Neural crest cell (in vitro differentiated cells): ENCODE results near the gene SLC66A1. TPM values are rescaled to one million over a fixed set of nuclear protein-coding genes. Genes with fewer than 3 reads are reported as not detected.

ENCODE experiments used
- DNase-seq: peaks from one replicate; pipeline ENCODE4 v3.0.0; 2021; ENCODE audit warnings: low read depth, mixed read lengths, low spot score
- H3K27ac Mint-ChIP-seq: one replicate; pipeline ENCODE4 v1.8.0; 2021; ENCODE audit warnings: mild to moderate bottlenecking, mixed read lengths; ENCODE audit not compliant: unreplicated experiment
- H3K27me3 Mint-ChIP-seq: 2 replicates; pipeline ENCODE4 v1.8.0; 2021; ENCODE audit warnings: low read depth, mild to moderate bottlenecking, mixed read lengths
- H3K36me3 Mint-ChIP-seq: 2 replicates; pipeline ENCODE4 v1.8.0; 2021; ENCODE audit warnings: low read depth, mild to moderate bottlenecking, mixed read lengths
- H3K4me1 Mint-ChIP-seq: 2 replicates; pipeline ENCODE4 v1.8.0; 2021; ENCODE audit warnings: mixed read lengths
- H3K4me3 Mint-ChIP-seq: one replicate; pipeline ENCODE4 v1.8.0; 2021; ENCODE audit warnings: mild to moderate bottlenecking, mixed read lengths
- H3K9me3 Mint-ChIP-seq: 2 replicates; pipeline ENCODE4 v1.8.0; 2021; ENCODE audit warnings: mixed read lengths
- CTCF ChIP-seq: fragments of 200-600 bp; sonication (generic); conservative IDR thresholded peaks from 2 replicates; pipeline ENCODE4 v1.5.0; 2021; ENCODE audit warnings: antibody characterized with exemption, mild to moderate bottlenecking
- total RNA-seq: library from RNA; stranded (reverse); gene quantifications from 2 replicates; pipeline ENCODE4 v1.2.1, GENCODE V29; 2021

Gene SLC66A1
- total RNA-seq, 1 donor from 2014 or later: 27.4 TPM

DNA sequence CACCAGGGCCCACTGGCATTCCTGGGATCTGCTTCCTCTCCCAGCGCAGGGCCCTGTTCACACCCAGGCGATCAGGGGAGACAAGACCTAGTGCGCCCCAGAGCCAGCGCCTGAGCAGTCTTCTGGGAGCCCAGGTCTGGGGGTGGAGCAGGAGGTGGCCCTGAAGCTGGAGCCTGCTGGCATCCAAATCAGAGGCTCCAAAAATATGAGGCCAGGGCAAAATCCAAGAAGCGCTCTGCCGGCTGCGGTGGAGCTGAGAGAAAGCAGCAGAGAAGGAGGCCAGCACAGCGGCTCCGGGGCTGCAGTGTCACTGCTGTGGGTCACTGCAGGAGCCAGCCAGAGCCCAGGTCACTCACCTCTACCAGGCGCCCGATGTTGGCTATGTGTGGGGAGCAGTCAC, 32.7 kb downstream of the SLC66A1 start:
- Mint-ChIP-seq H3K27me3 (no peaks in the 10 kb centered on the region), H3K4me1 (peaks cover 10% of the 10 kb centered on the region), H3K36me3 (peaks cover 3% of the 10 kb centered on the region), H3K27ac (no peak overlapping the region), H3K9me3 (no peaks in the 10 kb centered on the region), H3K4me3 (no peak overlapping the region)
- TF ChIP-seq CTCF: no peak
- no peak for DNase-seq

DNA sequence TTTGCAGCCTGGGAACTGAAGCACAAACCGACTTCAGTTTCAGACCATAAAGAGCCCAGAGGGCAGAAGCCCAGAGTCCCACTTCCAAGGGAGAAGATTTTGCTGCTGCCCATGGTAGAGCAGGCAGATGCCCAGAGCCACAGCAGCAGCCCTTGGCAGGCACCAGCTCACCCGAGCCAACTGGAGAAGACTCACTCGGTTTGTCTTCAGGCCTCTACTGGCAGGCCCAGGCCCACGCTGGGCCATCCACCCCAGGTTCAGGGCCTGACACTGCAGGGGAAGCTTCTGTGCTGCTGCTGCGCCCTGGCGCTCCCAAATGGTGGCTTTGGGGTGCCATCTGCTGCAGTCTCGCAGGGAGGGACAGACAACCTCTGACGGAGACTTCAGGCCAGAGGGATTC, 33.3 kb downstream of the SLC66A1 start:
- DNase-seq: no peak
- no peak for TF ChIP-seq CTCF
- Mint-ChIP-seq H3K4me3 (no peak overlapping the region), H3K4me1 (peaks cover 10% of the 10 kb centered on the region), H3K27ac (no peak overlapping the region), H3K36me3 (peaks cover 3% of the 10 kb centered on the region), H3K27me3 (no peaks in the 10 kb centered on the region), H3K9me3 (no peaks in the 10 kb centered on the region)

DNA sequence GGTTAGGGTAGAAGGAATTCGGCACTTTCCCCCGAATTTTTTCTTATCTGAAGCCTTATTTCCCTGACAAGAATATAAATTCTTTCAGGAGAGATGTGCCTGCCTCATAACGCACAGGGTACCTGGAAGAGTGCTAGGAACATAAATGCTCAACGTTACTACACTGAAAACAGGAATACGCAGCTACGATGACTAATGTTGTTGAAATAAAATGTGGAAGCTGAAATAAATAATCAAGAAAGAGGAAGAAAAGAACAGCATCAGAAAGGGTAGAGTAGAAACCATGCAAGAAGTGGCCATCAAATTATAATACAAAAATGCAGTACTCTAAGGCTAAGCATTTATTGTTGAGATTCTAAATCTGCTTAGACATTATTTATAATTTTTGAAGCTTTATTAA, 33.9 kb downstream of the SLC66A1 start:
- peaks cover 10% of the 10 kb centered on the region for H3K4me1 Mint-ChIP-seq
- TF ChIP-seq CTCF: no peak
- H3K27me3 Mint-ChIP-seq: no peaks in the 10 kb centered on the region
- H3K27ac Mint-ChIP-seq: no peak overlapping the region
- no peaks in the 10 kb centered on the region for H3K9me3 Mint-ChIP-seq
- H3K36me3 Mint-ChIP-seq: peaks cover 3% of the 10 kb centered on the region
- H3K4me3 Mint-ChIP-seq: no peak overlapping the region
- no peak for DNase-seq

DNA sequence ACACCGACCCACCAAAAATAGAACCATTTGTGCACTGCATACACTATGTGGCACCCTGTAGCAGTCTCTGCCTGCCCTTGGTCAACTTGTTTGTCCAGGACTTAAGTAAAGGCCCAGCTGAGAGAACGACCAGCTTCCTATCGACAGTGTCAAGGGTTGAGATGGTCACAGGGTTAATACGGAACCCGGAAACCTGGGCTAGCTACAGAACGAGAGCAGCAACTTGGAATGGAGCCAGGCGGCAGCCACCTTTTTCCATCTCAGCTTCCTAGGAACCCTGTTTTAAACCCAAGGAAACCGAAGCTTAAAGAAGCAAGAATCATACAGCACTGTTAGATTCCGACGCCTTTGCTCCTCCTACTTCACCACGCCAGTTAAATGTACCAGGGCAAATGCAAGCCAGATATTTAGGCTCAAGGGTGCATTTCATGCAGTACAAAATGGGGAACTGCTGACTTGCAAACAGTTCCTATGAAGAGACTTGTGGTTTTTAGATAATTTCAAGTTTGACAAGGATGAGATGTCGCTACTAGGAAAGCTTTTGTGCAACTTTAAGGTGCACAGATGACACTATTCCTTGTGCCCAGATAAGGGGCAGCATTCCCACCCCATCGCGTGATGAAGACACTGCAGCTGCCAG, 35.5 kb downstream of the SLC66A1 start:
- Mint-ChIP-seq H3K36me3 (peaks cover 4% of the 10 kb centered on the region), H3K4me3 (no peak overlapping the region), H3K9me3 (no peaks in the 10 kb centered on the region), H3K27me3 (no peaks in the 10 kb centered on the region), H3K27ac (no peak overlapping the region), H3K4me1 (no peaks in the 10 kb centered on the region)
- TF ChIP-seq CTCF: no peak
- DNase-seq: no peak

DNA sequence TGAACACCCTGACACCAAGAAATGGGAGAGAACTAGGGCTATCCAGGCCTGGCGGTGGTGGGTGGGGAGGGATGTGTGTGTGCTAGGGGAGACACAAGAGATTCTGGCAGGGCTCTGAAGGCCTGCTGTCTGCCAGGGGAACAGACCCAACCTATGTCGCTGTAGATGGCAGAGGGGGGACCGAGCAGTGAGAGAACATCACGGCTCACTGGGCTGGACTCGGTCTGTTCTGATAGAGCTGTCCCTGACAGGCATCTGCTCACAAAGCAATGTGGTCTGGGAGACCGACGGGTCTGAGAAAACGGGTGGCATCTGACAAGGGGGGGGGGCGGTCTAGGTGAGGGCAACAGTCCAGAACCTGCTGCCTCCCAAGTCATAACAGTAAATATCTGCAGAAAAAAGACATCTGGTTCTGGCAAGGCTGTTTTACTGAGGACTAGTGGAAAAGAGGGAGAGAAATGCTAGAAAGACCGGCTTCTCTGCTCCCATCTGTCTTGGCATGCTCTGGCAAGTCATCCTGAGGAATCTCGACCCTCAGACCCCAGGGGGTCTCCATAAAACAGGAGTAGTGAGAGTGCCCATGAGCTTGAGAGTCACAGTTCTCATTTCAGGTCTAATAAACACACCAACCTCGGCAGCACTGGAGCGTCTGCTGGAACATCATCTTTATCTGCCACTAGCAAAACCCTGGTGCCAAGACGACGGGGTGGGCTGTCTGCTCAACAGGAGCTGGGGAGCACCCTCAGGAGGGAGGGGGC, 36.5 kb downstream of the SLC66A1 start:
- Mint-ChIP-seq H3K27me3 (no peaks in the 10 kb centered on the region), H3K4me3 (no peak overlapping the region), H3K9me3 (no peaks in the 10 kb centered on the region), H3K36me3 (peaks cover 4% of the 10 kb centered on the region), H3K4me1 (no peaks in the 10 kb centered on the region), H3K27ac (peak overlapping the region; percentile 67)
- DNase-seq: no peak
- no peak for TF ChIP-seq CTCF
